HCEC 1CT (cell line): Measurements from ENCODE around the gene XPNPEP1.

Experiments used
- DNase-seq: peaks from one replicate; pipeline ENCODE4 v3.0.0-alpha.2; 2017

Gene XPNPEP1

DNA sequence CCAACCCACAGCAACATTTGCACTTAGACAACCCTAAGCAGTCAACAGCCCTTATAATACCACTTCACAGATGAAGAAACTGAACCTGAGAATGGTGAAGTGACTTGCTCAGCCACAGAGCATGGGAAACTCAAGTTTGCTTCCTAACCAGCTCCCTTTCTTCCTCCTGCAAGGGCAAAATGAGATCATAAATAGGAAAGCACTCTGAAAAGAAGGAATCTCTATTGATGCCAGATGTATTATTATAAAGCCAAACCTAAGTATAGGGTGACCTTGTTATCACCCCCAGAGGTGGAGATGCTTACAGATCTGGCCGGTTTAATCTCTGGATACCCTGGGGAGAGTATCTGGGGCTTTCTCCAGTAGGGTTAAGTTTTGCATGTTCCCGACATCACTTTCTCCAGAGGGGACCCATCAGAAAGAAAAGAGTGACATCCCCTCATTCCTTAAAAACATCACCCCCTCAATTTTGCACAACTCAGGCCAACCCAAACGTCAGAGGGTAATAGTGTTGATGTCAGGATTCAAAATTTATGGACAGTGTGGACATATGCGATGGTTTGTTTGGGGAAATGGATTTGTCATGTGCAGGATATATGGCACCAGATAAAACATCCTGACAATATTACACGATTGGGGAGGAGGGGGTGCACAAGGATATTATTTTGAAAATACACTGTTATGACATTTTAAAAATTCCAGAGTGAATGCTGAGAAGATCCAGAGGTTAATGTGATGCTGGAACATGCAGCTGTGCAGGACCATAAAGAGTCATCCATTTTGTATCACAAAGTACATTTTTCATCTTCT lies 24.0 kb upstream of the XPNPEP1 start:
- DNase-seq, result no peak

GRCh38 chr10:109946680-109947079 lies 23.4 kb upstream of the XPNPEP1 start:
- no peak for DNase-seq

DNA sequence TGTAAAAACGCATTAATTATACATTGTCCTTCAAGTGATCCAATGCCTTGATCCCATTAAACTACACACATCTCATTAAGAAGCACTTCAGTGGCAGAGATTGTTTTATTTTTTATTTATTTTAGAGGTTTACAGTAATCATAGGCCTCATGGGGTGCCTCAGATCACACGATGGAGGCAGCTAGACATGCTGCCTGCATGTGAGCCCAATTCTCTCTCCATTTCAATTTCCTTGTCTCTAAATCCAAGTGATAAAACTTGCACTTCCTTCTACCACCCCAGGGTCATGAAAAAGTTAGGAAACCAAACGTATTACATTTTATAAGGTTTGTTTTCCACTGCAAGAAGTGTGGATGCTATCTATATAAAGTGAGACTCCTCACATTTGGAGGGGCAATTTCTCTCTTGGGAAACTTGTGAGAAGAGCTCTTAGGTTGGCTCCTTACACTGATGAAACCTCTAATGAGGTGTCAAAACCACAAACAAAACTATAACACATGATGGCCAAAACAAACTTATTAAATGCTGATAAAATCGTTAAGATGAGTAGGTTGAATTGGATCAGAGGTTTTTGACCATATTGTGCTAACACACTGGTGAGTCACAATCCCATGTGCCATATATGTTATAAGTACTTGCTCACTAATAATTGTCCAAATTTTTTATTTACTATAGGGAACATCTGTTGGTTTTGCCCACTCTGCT lies 22.3 kb upstream of the XPNPEP1 start:
- DNase-seq, result no peak

- DNase-seq, result no peak
Observed at GRCh38 chr10:109944613-109945012, 21.3 kb upstream of the XPNPEP1 start.

GRCh38 chr10:109941236-109941862 lies 18.0 kb upstream of the XPNPEP1 start:
- DNase-seq, result no peak

DNA sequence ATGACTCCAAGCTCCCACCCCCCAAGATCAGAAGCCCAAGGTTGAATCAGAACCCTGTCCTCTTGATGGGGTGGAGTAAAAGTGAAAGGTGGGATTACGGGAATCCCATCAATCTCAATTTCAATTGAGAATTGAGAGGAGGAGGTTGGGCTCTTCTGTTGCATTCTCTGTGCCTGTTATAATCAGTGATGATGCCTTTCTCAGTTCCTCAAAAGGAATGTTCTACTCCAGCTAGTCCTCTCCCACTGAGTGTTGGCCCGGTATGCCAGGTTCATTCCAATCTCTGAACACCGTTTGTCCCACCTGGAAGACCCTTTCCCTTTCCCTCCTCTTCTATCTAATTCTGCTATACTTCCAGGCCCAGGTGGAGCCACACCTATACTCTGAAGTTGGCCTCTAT lies 17.2 kb upstream of the XPNPEP1 start:
- no peak for DNase-seq

- DNase-seq, result no peak
Observed at GRCh38 chr10:109940117-109940516, 16.8 kb upstream of the XPNPEP1 start.

GRCh38 chr10:109939315-109939961 lies 16.1 kb upstream of the XPNPEP1 start:
- no peak for DNase-seq

DNA sequence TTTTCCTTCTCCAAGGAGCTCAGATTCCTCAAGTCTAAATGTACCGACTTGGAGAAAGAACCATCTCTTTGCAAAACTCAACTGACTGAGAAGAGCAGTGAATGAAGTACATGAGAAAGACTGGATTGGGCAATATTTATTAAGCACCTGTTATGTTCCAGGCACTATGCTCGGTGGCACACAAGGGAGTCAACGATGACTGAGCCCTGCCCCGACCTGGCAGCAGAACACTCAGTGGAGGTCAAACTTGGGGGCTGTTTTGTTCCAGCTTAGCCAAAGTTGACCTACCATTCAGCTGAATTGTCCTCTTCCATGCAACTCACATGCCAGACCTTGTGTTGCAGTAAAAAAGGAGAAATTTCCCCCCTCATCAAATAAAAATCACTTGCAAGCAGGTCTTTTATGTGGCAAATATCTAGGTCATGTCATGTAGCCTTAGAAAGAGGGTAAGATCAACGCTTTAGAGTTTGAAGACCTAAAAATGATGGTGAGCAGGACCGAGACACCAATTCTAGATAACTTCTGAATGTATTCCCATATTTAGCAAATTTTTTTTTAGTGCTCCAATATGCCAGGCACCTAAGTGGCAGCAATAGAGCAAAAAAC lies 14.3 kb upstream of the XPNPEP1 start:
- DNase-seq, result no peak

GRCh38 chr10:109934958-109935793 lies 11.9 kb upstream of the XPNPEP1 start:
- no peak for DNase-seq

GRCh38 chr10:109933984-109934565 lies 10.8 kb upstream of the XPNPEP1 start:
- no peak for DNase-seq

GRCh38 chr10:109932968-109933367 lies 9.7 kb upstream of the XPNPEP1 start:
- DNase-seq, result no peak

DNA sequence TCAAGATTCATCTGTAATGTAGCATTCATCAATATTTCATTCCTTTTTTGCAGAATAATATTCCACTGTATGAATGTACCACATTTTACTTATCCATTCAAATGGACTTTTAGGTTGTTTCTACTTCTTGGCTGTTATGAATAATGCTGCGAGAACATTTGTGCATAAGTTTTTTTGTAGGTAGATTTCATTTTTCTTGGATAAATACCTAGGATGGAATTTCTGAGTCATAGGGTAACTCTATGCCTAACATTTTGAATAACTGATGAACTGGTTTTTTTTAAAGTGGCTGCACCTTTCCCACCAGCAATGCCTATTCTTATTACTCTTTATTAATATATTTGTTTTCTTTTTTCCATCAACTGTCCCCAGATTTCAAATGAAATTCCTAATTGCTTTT lies 9.1 kb upstream of the XPNPEP1 start:
- no peak for DNase-seq

- no peak for DNase-seq
Observed at GRCh38 chr10:109931163-109931562, 7.9 kb upstream of the XPNPEP1 start.

- DNase-seq, result no peak
Observed at GRCh38 chr10:109929501-109930219, 6.3 kb upstream of the XPNPEP1 start.

GRCh38 chr10:109928475-109928891 lies 5.2 kb upstream of the XPNPEP1 start:
- DNase-seq, result no peak

DNA sequence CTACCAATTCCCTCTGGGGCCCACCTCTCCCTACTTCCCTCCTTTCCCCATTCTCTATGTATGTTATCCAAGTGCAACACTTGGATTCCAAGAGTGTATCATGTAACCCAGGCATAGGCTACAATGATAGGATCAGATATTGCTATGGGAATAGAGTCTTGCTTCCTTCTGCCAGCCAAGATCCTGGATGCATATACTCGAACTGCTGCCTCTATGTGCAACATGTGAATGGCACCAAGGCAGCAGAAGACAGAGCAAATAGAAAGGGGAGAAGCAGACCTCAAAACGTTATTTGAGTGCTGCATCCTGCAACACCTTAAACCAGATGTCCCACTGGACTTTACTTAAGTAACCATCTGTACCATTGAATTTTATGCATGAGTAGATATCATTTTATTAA lies 3.5 kb upstream of the XPNPEP1 start:
- no peak for DNase-seq

DNA sequence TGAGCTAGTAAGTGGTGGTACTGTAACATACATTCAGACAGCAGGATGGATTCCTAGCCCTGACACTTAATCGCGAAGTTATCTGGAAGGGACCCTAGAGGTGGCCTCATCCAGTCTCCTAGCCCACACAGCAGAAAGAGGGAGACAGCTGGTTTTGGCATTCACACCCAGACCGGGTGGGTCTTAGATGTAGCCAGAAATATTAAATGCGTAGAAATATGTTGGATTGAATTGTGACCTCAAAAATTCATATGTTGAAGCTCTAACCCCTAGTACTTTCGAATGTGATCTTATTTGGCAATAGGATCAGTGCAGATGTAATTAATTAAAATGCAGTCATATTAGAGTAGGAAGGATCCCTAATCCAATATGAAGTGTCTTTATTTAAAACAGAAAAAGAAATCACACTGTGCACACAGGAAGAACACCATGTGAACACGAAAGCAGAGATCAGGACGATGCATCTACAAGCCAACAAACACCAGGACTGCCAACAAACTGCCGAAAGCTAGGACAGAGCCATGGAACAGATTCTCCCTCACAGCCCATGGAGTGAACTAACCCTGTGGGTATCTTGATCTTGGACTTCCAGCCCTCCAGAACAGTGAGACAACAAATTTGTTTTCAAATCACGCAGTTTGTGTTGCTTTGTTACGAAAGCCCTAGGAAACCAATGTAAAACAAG lies 2.9 kb upstream of the XPNPEP1 start:
- DNase-seq, result no peak

DNA sequence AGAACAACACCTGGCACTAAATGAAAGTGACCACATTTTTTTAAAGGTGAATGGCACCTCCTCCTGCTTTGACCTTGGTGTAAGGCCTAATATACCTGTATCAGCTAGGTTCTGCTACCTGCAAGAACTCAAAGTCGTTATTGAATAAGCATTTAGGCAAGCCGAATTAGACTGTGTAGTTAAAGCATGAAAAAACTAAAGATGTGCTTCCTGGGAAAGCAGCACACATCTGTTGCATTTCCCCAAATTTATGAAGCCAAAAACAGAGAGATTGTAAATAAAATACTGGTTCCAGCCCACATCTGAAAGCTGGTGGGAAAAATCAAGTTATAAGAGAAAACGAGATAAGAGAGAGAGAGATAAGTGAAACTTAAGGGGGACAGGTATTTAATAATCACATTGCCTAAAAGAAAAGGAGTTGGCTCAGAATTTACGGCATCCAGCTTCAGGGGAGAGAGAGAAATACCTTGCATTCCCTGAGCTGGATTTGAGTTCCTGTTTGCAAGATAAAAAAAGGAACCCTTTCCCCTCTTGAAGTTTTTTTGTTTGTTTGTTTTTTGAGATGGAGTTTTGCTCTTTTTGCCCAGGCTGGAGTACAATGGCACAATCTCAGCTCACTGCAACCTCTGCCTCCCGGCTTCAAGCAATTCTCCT lies 1.8 kb upstream of the XPNPEP1 start:
- DNase-seq, result no peak

GRCh38 chr10:109924087-109924486 lies 776 bp upstream of the XPNPEP1 start:
- no peak for DNase-seq
